Fibroblast of lung (primary cell): ENCODE measurements around the gene CPSF3. TPM values are rescaled to one million over a fixed set of nuclear protein-coding genes. Genes with fewer than 3 reads are reported as not detected.

Source experiments
- DNase-seq, 2 donors: peaks; one replicate each; pipeline versions ENCODE4 v3.0.0 to v3.0.0-alpha.2; 2010; ENCODE audit warnings: low read depth in 2 of 2
- H2AFZ ChIP-seq: 2 replicates; pipeline ENCODE4 v1.5.1; 2012; ENCODE audit warnings: low read length, control low read depth, inconsistent platforms
- H3K27ac ChIP-seq: 2 replicates; pipeline ENCODE4 v1.5.1; 2011; ENCODE audit warnings: low read length, control low read depth; ENCODE audit not compliant: insufficient read depth
- H3K27me3 ChIP-seq: 2 replicates; pipeline ENCODE4 v1.5.1; 2011; ENCODE audit warnings: mild to moderate bottlenecking, low read length; ENCODE audit not compliant: control insufficient read depth, insufficient read depth
- H3K36me3 ChIP-seq: 2 replicates; pipeline ENCODE4 v1.5.1; 2011; ENCODE audit warnings: low read length; ENCODE audit not compliant: control insufficient read depth, insufficient read depth
- H3K4me1 ChIP-seq: 2 replicates; pipeline ENCODE4 v1.5.1; 2011; ENCODE audit warnings: low read length; ENCODE audit not compliant: control insufficient read depth, insufficient read depth; ENCODE audit errors: extremely low read depth
- H3K4me2 ChIP-seq: 2 replicates; pipeline ENCODE4 v1.5.1; 2011; ENCODE audit warnings: low read length, control low read depth; ENCODE audit not compliant: insufficient read depth; ENCODE audit errors: extremely low read depth
- H3K4me3 ChIP-seq, 4 experiments: fragments of 200-600 bp in 1 of 4; sonication (generic) in 1 of 4; replicated peaks in 1 of 4; 2 replicates each; pipeline ENCODE4 v1.5.1; 2011 to 2016; ENCODE audit warnings: low read length in 4 of 4, low read depth in 3 of 4, mild to moderate bottlenecking in 3 of 4, control low read depth in 2 of 4, inconsistent platforms in 1 of 4, mixed read lengths in 1 of 4; ENCODE audit not compliant: insufficient read depth in 1 of 4; ENCODE audit errors: control extremely low read depth in 1 of 4
- H3K79me2 ChIP-seq: 2 replicates; pipeline ENCODE4 v1.5.1; 2012; ENCODE audit warnings: mild to moderate bottlenecking, low read length, inconsistent platforms; ENCODE audit not compliant: control insufficient read depth, insufficient read depth
- H3K9ac ChIP-seq: 2 replicates; pipeline ENCODE4 v1.5.1; 2011; ENCODE audit warnings: mild to moderate bottlenecking, low read length, control low read depth; ENCODE audit not compliant: insufficient read depth
- H3K9me3 ChIP-seq: 2 replicates; pipeline ENCODE4 v1.5.1; 2012; ENCODE audit warnings: low read depth, low read length; ENCODE audit not compliant: control insufficient read depth, insufficient read depth
- H4K20me1 ChIP-seq: 2 replicates; pipeline ENCODE4 v1.5.1; 2011; ENCODE audit warnings: low read length; ENCODE audit not compliant: control insufficient read depth, insufficient read depth; ENCODE audit errors: extremely low read depth
- EZH2 ChIP-seq: IDR thresholded peaks from 2 replicates; pipeline ENCODE4 v1.5.1; 2012; ENCODE audit warnings: low read length, control low read depth, mild to moderate bottlenecking; ENCODE audit errors: missing control alignments
- polyA plus RNA-seq, 2 donors: library from polyadenylated mRNA; depleted of rRNA in 1 of 2; stranded (reverse) in 1 of 2; unstranded in 1 of 2; fragments of >200 nt; gene quantifications; 2 replicates each; pipeline ENCODE4 v1.2.1, GENCODE V29; 2011 to 2012; ENCODE audit warnings: missing spikeins in 1 of 2
- total RNA-seq: library from RNA; depleted of rRNA; stranded (reverse); fragments of >200 nt; gene quantifications from 2 replicates; pipeline ENCODE4 v1.2.1, GENCODE V29; 2014
- TF ChIP-seq, protein P1 (sequence below), 2 donors: IDR thresholded peaks in 1 of 2; conservative IDR thresholded peaks in 1 of 2; 1 replicate in 1 of 2; 2 replicates in 1 of 2; pipeline ENCODE4 v1.5.1; 2011 to 2012; ENCODE audit warnings: low read length in 2 of 2, control low read depth in 1 of 2, inconsistent platforms in 1 of 2, low read depth in 1 of 2, mild to moderate bottlenecking in 1 of 2

CPSF3 gene
- total and polyA plus RNA-seq, 2 donors (not counting 1 experiment from before 2014, with no cell fraction given) = 48.6 to 53.0 TPM

DNA sequence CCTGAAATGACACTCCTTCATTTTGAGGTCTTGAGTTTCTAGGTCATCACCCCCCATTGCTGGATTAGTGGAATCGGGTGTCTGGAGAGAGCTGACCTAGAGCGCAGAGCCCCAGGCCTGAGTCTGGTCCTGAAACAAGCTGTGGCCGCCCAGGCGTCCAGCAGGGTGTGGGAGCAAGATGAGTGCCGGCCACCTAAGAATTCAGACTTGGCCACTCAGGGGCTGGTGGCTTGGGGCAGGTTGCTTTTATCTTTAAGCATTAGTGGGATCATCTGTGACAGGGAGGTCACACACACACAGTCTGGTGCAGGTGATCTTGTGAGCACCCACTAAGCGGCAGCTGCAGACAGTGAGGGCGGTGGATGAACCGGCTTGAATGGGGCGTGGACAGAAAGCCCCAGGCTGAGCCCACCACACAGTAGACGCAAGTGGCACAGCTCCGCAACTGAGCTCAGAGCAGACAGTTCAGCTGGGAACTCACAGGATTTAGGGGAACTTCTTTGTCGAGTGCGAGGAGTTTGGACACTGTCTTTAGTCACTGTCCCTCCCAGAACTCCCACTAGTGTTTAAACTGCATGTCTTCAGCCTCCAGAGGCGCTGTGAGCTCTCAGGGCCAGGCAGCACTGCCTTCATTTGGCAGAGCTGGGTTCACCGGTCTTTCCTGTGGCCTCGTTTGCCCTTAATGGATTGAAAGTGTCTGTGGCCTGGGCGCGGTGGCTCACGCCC is 21.6 kb upstream of the CPSF3 start:
- Histone ChIP-seq H3K9me3 (no peaks in the 10 kb centered on the region), H3K36me3 (peaks cover 4% of the 10 kb centered on the region), H3K4me1 (peaks cover 8% of the 10 kb centered on the region), H4K20me1 (no peaks in the 10 kb centered on the region), H3K79me2 (no peaks in the 10 kb centered on the region), H3K4me3 (no peak overlapping the region), H3K4me2 (no peak overlapping the region), H3K27me3 (no peaks in the 10 kb centered on the region), H2AFZ (no peak overlapping the region), H3K27ac (no peak overlapping the region), H3K9ac (no peak overlapping the region)
- DNase-seq = no peak
- TF ChIP-seq, protein P1, sequence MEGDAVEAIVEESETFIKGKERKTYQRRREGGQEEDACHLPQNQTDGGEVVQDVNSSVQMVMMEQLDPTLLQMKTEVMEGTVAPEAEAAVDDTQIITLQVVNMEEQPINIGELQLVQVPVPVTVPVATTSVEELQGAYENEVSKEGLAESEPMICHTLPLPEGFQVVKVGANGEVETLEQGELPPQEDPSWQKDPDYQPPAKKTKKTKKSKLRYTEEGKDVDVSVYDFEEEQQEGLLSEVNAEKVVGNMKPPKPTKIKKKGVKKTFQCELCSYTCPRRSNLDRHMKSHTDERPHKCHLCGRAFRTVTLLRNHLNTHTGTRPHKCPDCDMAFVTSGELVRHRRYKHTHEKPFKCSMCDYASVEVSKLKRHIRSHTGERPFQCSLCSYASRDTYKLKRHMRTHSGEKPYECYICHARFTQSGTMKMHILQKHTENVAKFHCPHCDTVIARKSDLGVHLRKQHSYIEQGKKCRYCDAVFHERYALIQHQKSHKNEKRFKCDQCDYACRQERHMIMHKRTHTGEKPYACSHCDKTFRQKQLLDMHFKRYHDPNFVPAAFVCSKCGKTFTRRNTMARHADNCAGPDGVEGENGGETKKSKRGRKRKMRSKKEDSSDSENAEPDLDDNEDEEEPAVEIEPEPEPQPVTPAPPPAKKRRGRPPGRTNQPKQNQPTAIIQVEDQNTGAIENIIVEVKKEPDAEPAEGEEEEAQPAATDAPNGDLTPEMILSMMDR (conservative IDR thresholded peaks at IDR 0.05 in 1 of 2, IDR thresholded peaks at IDR 0.05 in 1 of 2; ENCODE audit: low read depth in 1 of 2, low read length in 2 of 2) = no peak
- TF ChIP-seq EZH2 = no peak

DNA sequence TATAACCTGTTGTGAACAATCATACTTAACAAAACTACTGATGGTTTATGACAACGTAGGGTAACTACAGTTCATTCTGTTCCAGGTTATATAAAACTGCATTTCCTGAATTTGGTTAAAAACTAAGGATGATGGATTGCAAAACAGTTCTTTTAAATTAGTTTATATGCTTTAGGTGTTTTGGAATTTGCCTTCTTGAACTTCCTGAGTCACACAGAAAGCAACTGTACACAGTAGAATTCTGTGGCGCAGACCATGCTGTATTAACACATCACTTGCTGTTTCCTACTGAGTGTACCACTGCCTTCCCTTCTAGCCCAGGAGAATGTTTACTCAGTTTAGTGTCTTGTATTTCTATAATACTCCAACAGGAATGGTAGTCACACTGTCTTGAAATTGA is 19.5 kb upstream of the CPSF3 start:
- Histone ChIP-seq H2AFZ (no peak overlapping the region), H3K4me1 (peaks cover 14% of the 10 kb centered on the region), H3K27ac (no peak overlapping the region), H3K4me3 (no peak overlapping the region), H3K36me3 (peaks cover 9% of the 10 kb centered on the region), H3K79me2 (no peaks in the 10 kb centered on the region), H3K4me2 (peak overlapping the region; percentile 18), H4K20me1 (no peaks in the 10 kb centered on the region), H3K27me3 (no peaks in the 10 kb centered on the region), H3K9me3 (no peaks in the 10 kb centered on the region), H3K9ac (no peak overlapping the region)
- TF ChIP-seq, protein P1 (conservative IDR thresholded peaks at IDR 0.05 in 1 of 2, IDR thresholded peaks at IDR 0.05 in 1 of 2; ENCODE audit: low read depth in 1 of 2, low read length in 2 of 2) = no peak
- TF ChIP-seq EZH2 = no peak
- peak; percentile 65 to 66 for DNase-seq

DNA sequence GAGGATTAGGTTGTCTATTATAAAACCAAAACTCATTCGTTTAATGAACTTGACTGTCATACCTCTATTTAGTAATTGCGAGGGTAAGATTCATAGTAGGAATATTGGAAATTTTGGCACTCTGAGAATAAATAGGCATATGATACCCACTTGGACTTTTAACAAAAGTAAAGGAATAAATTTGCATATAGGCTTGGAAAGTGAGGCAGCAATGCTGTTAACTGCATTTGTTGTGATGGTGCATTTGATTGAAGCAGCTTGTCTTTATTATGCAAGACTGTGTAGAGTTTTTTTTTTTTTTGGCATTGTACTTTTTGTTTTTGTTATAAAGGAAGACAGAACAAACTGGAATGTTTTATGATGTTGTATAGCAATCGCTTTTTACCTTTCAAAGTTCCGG is 19.0 kb upstream of the CPSF3 start:
- no peak overlapping the region for H3K4me3 ChIP-seq
- H4K20me1 ChIP-seq = no peaks in the 10 kb centered on the region
- H3K27me3 ChIP-seq = no peaks in the 10 kb centered on the region
- H3K9me3 ChIP-seq = no peaks in the 10 kb centered on the region
- H3K9ac ChIP-seq = no peak overlapping the region
- no peak overlapping the region for H2AFZ ChIP-seq
- H3K36me3 ChIP-seq = peaks cover 9% of the 10 kb centered on the region
- TF ChIP-seq, protein P1 (conservative IDR thresholded peaks at IDR 0.05 in 1 of 2, IDR thresholded peaks at IDR 0.05 in 1 of 2; ENCODE audit: low read depth in 1 of 2, low read length in 2 of 2) = no peak
- no peak for TF ChIP-seq EZH2
- H3K79me2 ChIP-seq = no peaks in the 10 kb centered on the region
- no peak for DNase-seq
- H3K27ac ChIP-seq = no peak overlapping the region
- no peak overlapping the region for H3K4me2 ChIP-seq
- peaks cover 14% of the 10 kb centered on the region for H3K4me1 ChIP-seq
